ENCODE measurements around the gene CMSS1.

Gene CMSS1

DNA sequence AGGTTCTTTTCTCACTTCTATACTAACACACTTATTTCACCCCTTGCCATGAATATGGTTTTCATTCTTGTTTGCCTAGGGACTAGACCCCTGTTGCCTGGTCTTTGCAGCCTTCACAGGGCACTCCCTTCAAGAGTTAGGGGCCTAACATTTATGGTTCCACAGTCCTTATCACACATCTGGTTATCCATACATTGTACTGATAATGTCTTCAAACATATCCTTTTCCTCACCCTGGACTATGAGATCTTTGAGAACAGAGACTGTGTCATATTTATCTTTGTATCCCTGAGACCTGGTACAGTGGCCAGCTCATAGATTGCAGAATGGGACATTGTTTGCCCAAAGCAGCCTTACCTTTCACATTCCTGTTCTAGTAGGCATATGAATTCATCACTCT lies 106.2 kb downstream of the CMSS1 start:
- no peaks in the 10 kb centered on the region; the same call in 1 of the 2 replicates for H3K36me3 ChIP-seq (ENCODE audit: insufficient read depth, low read length)
- no peaks in the 10 kb centered on the region for H3K9me3 ChIP-seq (ENCODE audit: control insufficient read depth, insufficient read depth, low read length)
- peaks cover 48% of the 10 kb centered on the region for H3K4me1 ChIP-seq (ENCODE audit: insufficient read depth, low read length)
- H3K9ac ChIP-seq (ENCODE audit: low read depth, low read length), result no peak overlapping the region

DNA sequence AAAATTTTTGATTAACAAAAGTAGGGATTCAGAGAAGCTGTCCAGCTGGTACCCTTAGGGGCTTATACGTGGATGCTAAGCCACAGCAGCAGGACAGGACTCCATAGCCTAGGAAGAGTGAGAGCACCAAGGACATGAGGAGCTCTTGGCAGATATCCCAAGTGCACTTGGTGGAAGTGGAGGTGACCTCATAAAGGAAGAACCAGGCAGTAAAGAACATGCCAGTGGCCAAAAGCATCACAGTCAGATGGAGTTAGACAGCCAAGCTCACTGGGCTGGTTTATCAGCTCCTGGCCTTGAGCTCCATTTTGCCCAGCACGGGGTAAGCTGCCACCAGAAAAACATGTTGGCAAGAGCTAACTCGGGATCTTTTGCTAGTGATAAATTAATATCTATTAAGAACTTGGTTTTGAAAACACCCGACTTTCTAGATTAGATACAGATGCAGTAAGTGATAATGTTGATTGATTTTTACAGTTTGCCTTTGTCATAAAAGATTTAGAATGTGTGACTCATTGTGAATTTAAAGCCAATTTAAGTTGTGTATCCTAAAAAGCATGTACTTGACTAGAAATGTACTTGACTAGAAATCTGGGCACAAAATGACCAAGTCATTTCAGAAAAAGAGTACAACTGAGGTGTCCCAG lies 108.0 kb downstream of the CMSS1 start:
- Histone ChIP-seq H3K36me3 (ENCODE audit: insufficient read depth, low read length) (no peaks in the 10 kb centered on the region; the same call in 1 of the 2 replicates), H3K4me1 (ENCODE audit: insufficient read depth, low read length) (peaks cover 44% of the 10 kb centered on the region), H3K9ac (ENCODE audit: low read depth, low read length) (no peak overlapping the region)

DNA sequence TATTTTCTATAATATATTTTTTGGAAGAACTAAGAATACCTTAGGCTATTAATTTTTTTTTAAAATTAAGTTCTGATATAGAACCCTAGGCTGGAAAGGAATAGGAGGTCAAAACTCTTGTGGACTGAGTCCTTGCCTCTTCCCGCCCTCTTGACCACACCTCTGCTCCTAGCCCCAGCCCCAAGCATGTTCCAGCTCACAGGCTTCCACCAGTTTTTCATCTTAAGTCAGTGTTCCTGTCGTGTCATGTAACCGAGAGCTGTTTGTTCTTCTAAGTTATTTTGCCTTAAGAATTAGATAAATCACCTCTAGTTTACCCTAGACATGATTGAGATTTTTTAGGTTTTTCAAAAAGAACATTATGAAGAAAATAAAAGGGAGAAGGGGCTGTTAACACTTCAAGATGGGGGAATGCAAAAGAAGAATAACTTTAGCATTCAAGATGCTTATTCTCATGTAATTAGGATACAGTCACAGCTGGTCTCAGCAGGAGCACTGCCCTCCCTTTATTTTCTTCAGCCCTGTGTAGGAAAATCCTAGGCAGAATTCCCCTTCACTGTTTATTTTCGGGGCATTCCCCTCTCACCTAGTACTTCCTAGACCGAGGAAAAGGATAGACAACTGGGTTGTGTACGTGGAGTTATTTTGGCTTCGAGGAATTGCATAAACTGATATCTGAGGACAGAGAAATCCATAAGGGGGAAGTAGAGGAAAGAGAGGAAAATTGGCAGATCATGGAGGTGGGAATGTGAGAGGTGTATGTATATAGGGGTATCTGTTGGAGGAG lies 110.2 kb downstream of the CMSS1 start:
- no peaks in the 10 kb centered on the region; the same call in 1 of the 2 replicates for H3K36me3 ChIP-seq (ENCODE audit: insufficient read depth, low read length)
- peak overlapping the region; percentile 20; the same call in 1 of the 2 replicates for H3K9ac ChIP-seq (ENCODE audit: low read depth, low read length)
- no peaks in the 10 kb centered on the region for H3K9me3 ChIP-seq (ENCODE audit: control insufficient read depth, insufficient read depth, low read length)
- H3K4me1 ChIP-seq (ENCODE audit: insufficient read depth, low read length), result peaks cover 43% of the 10 kb centered on the region

More for the DNA sequence above, 108.0 kb downstream of the CMSS1 start:
- H3K9me3 ChIP-seq (ENCODE audit: control insufficient read depth, insufficient read depth, low read length), result no peaks in the 10 kb centered on the region

DNA sequence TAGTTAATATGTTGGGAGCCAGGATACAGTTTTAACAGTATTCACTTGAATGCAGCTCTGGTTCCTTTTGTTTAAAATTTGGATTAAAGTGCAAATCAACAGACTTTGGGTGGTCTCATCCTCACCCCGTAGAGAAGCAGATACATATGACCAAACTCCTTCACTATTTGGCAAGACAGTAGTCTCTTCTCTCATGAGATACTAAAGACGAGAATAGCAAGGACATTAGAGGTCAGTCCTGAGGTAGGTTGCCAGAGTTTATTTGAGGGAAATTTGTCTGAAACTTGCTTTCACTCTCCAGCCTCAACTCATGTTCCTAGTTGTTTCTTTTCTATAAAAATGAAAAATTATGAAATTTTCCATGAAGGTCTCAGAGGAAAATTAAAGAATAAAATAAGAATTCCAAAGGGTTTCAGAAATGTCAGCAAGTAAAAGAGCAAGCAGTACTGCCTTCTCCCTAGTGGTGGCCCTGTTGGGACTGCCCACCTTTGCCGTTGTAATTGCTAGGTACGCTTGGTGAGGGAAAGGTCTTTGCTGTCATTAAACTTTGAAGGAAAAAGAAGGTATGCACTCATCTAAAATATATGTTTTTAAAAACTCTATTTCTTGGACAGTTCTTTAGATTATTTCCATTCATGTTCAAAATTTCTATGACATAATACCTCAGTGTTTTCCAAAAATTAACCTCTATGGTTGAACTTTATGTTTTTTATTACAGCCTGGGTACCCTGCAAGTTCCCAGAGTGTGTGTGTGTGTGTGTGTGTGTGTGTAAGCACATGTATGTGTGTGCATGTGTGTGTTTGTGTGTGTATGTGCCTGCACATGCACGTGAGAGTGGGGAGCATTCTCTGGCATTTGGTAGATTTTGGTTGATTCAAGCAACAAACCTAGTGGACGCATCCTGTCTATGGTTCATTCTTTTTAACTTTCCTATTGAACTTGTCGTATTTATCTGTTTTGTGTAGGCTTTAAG lies 111.4 kb downstream of the CMSS1 start:
- no peak overlapping the region for H3K9ac ChIP-seq (ENCODE audit: low read depth, low read length)
- no peaks in the 10 kb centered on the region for H3K9me3 ChIP-seq (ENCODE audit: control insufficient read depth, insufficient read depth, low read length)
- no peaks in the 10 kb centered on the region; the same call in 1 of the 2 replicates for H3K36me3 ChIP-seq (ENCODE audit: insufficient read depth, low read length)
- peaks cover 43% of the 10 kb centered on the region for H3K4me1 ChIP-seq (ENCODE audit: insufficient read depth, low read length)

DNA sequence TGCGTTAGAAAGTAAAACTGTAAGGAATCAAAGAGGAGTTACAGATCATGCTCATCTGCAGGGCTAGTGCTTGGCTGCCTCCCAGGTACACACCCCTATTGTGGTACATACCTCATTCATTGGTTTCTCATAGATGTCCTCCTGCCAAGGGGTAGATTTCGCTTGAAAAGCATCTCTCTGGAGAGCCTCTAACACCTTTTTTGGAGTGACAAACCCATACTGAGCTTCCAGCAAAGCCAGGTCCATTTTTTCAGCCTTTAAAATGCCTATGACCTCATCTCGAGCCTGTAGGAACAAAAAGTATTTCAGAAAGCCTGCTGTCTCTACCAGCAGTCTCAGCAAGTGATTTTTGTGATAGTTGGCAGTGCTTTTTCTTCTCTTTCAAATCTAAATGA lies 112.1 kb downstream of the CMSS1 start:
- Histone ChIP-seq H3K9ac (ENCODE audit: low read depth, low read length) (no peak overlapping the region), H3K4me1 (ENCODE audit: insufficient read depth, low read length) (peaks cover 43% of the 10 kb centered on the region), H3K9me3 (ENCODE audit: control insufficient read depth, insufficient read depth, low read length) (no peaks in the 10 kb centered on the region), H3K36me3 (ENCODE audit: insufficient read depth, low read length) (no peaks in the 10 kb centered on the region; the same call in 1 of the 2 replicates)

DNA sequence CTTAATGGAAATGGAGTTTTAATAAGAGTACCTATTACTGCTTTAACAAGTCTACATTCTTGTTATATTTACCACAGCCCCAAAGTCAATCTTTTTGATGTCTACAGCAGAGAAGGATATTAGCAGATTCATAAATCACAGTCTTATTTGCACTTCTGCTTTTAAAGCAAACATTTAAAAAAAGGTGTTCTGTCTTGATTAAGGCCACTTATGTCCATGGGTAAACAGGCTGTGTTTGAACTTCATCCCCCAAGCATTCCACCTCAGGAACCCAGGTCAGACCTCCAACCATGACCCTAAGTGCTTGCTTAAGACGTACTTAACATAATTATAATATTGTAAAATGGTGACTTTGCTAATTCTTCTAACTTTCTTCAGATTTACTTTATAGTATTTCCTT lies 113.4 kb downstream of the CMSS1 start:
- Histone ChIP-seq H3K36me3 (ENCODE audit: insufficient read depth, low read length) (no peaks in the 10 kb centered on the region), H3K9me3 (ENCODE audit: control insufficient read depth, insufficient read depth, low read length) (no peaks in the 10 kb centered on the region), H3K4me1 (ENCODE audit: insufficient read depth, low read length) (peaks cover 33% of the 10 kb centered on the region), H3K9ac (ENCODE audit: low read depth, low read length) (no peak overlapping the region)

DNA sequence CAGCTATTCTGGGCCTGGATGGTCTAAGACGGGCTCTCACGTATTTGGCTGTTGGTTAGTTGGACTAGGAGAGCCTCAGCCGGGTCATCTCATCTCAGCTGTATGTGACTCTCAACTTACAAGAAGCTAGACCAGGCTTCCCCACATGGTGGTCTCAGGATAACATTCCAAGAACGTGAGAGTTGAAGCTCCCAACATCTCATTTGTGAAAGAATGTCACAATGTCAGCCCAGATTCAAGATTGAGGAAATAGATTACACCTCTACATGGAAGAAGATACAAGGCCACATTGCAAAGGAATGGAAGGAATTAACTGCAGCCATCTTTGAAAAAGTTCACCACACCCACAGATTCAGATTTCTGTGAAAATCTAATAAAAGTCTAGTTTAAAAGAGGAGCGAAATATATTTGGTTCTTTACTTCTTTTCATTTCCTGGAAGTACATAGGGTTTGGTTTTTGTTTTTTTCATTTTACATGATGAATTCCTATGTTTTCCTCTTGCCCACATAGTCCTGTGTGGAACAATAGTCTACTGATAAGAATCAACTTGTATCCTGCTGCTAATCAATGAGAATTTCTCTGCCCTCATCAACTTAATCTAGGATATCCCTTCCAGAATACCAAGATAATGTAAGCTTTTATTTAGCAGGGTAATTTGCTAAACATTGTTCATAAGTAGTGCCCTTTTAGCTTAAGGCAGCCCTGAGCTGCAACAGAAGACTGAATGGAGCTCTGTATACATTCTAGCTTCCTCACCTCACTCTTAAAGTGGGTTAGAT lies 116.5 kb downstream of the CMSS1 start:
- no peaks in the 10 kb centered on the region for H3K9me3 ChIP-seq (ENCODE audit: control insufficient read depth, insufficient read depth, low read length)
- peaks cover 15% of the 10 kb centered on the region for H3K4me1 ChIP-seq (ENCODE audit: insufficient read depth, low read length)
- H3K9ac ChIP-seq (ENCODE audit: low read depth, low read length), result no peak overlapping the region
- H3K36me3 ChIP-seq (ENCODE audit: insufficient read depth, low read length), result no peaks in the 10 kb centered on the region

DNA sequence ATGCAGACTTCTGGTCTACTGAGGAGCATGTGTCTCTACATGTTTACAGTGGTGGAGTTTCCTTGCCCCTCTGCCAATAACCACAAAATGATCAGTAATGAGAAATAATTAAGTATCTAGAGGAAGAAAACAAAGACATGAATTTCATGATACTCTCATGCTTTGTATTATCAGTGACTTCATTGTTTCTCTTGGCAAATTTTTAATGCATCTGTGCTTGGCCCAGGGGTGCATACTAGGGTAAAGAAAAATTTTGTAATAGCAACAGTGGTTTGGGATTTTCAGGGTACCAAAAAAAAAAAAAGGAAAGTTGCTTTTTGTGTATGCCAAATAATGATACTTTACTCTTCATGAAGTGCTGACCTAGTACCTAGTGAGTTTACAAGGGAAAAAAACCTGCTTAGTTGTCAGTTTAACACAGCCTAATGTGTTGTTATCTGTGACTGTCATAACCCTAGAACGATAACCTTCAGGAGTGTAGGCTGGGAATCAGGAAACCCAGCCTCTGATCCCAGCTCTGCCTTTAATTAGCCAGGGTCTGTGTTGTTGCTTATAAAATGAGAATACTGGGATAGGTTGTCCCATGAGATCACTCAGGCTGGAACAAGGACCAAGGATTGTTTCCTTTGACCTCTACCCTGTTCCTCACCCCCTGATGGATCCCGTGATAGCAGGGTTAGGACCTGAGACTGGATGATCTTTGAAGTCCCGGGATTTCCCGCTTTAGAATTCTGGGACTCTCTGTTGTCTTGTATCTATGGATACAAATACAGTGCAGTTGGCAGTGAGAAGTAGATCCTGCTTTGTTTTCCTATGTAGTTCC lies 117.5 kb downstream of the CMSS1 start:
- Histone ChIP-seq H3K9me3 (ENCODE audit: control insufficient read depth, insufficient read depth, low read length) (no peaks in the 10 kb centered on the region), H3K36me3 (ENCODE audit: insufficient read depth, low read length) (no peaks in the 10 kb centered on the region), H3K4me1 (ENCODE audit: insufficient read depth, low read length) (peaks cover 6% of the 10 kb centered on the region), H3K9ac (ENCODE audit: low read depth, low read length) (no peak overlapping the region)

DNA sequence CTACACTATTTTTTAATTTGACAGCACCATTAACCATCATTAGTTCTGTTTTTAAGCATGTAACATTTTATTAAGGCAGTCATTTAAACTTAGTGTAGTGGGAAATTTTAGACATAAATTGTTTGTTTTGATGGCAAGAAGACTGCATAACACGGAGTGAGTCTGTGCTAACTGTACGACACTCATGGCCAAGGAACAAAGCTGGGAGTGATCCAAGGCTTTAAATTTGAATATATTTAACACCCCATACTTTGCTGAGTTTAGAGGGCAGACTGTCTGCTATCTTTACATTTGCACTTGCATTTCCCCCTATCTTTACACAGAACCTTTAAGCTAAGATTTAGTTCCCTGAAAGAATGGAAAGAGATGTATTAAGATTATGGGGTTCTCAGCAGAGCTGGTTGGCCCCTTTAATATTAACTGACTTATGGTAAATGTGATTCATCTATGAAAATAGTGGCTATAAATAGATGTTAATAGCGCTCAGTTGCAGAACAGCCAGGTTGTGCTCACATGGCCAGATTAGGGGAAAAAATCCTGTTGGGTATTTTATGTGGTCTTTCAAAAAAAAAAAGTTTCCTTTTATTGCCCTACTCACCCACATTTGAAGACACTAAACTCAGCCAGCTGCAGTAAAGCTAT lies 120.7 kb downstream of the CMSS1 start:
- no peaks in the 10 kb centered on the region for H3K9me3 ChIP-seq (ENCODE audit: control insufficient read depth, insufficient read depth, low read length)
- H3K4me1 ChIP-seq (ENCODE audit: insufficient read depth, low read length), result no peaks in the 10 kb centered on the region
- H3K36me3 ChIP-seq (ENCODE audit: insufficient read depth, low read length), result no peaks in the 10 kb centered on the region
- no peak overlapping the region for H3K9ac ChIP-seq (ENCODE audit: low read depth, low read length)

DNA sequence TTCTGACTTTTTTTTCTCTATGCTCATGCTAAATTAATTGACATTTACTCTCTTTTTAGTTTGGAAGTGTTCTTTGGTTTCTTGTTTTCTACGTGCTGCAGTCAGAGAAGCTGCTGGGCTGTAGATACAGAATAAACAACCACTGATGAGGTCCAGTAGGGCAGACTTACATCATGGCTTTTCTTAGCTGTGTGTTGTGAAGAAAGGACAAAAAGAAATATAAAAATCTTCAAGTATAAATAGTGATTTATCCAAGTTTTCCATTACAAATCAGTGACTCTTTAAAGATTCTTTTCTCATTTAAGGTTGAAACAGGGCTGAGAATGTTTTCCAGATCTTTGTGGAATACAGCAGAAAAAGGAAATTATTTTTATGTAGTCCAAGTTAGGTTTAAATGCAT lies 122.2 kb downstream of the CMSS1 start:
- H3K9ac ChIP-seq (ENCODE audit: low read depth, low read length), result no peak overlapping the region
- H3K9me3 ChIP-seq (ENCODE audit: control insufficient read depth, insufficient read depth, low read length), result no peaks in the 10 kb centered on the region
- H3K36me3 ChIP-seq (ENCODE audit: insufficient read depth, low read length), result no peaks in the 10 kb centered on the region
- H3K4me1 ChIP-seq (ENCODE audit: insufficient read depth, low read length), result peaks cover 9% of the 10 kb centered on the region

DNA sequence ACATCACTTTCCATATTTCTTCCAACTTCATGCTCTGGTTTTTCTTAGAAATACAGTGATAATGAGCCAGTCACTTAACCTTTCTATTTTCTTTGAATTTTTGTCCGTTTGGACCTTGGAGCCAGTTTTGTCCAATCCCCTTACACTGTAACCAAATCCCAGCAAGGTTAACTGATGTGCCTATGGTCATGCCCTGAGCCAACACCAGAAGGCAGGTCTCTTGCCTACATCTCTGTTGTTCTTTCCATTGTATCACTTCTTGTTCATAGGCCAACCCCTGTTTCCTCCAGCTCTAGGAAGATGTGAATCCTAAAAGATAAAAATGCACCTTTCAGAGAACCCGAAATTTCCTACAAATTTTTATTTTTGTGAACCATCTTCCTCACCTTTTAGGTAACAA lies 122.7 kb downstream of the CMSS1 start:
- Histone ChIP-seq H3K9me3 (ENCODE audit: control insufficient read depth, insufficient read depth, low read length) (no peaks in the 10 kb centered on the region), H3K36me3 (ENCODE audit: insufficient read depth, low read length) (no peaks in the 10 kb centered on the region), H3K4me1 (ENCODE audit: insufficient read depth, low read length) (peaks cover 14% of the 10 kb centered on the region), H3K9ac (ENCODE audit: low read depth, low read length) (no peak overlapping the region)

DNA sequence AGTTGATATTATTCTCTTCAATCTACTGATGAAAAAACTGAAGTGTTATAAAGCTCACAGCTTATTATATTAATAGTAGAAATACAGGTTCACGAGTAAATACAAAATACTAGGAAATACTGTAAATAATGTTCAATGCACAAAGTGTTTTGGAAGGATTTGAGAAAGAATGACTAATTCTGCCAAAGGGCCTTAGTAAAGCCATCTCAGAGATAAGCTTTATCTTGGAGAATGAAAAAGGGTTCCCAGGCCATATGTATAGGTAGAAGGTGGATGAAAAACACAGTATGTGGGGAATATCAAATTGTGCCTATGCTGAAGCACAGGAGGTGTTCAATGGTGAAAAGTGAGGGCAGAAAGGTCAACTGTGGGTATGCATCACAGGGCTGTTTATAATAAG lies 123.5 kb downstream of the CMSS1 start:
- H3K4me1 ChIP-seq (ENCODE audit: insufficient read depth, low read length), result peaks cover 19% of the 10 kb centered on the region
- no peaks in the 10 kb centered on the region for H3K36me3 ChIP-seq (ENCODE audit: insufficient read depth, low read length)
- H3K9me3 ChIP-seq (ENCODE audit: control insufficient read depth, insufficient read depth, low read length), result no peaks in the 10 kb centered on the region
- no peak overlapping the region for H3K9ac ChIP-seq (ENCODE audit: low read depth, low read length)

All from ES-I3 (cell line).